OCI-LY1 (cell line): ENCODE measurements around the gene IFRD2.

Source experiments
- H2AFZ ChIP-seq: fragments of 200-600 bp; sonication (generic), shearing (Covaris generic); 2 replicates; pipeline ENCODE4 v1.6.0; 2014; ENCODE audit warnings: antibody characterized with exemption, mild to moderate bottlenecking, low read length
- H3F3A ChIP-seq: fragments of 200-600 bp; sonication (generic), shearing (Covaris generic); 2 replicates; pipeline ENCODE4 v1.6.0; 2014; ENCODE audit warnings: mild to moderate bottlenecking, antibody characterized with exemption, low read length, moderate library complexity; ENCODE audit not compliant: insufficient read depth
- H3K27ac ChIP-seq: fragments of 200-600 bp; sonication (generic); 2 replicates; pipeline ENCODE4 v1.5.1; 2014; ENCODE audit warnings: low read length, mixed run types, mild to moderate bottlenecking, low read depth; ENCODE audit not compliant: poor library complexity, severe bottlenecking
- H3K27me3 ChIP-seq: fragments of 200-600 bp; sonication (generic); 2 replicates; pipeline ENCODE4 v1.6.0; 2014; ENCODE audit warnings: antibody characterized with exemption, mild to moderate bottlenecking, low read length, moderate library complexity; ENCODE audit not compliant: insufficient read depth
- H3K36me3 ChIP-seq: fragments of 200-600 bp; sonication (generic); 2 replicates; pipeline ENCODE4 v1.6.1; 2014; ENCODE audit warnings: mild to moderate bottlenecking, antibody characterized with exemption, low read length, moderate library complexity, mixed read lengths; ENCODE audit not compliant: insufficient read depth
- H3K4me1 ChIP-seq: fragments of 200-600 bp; sonication (generic); 2 replicates; pipeline ENCODE4 v1.5.1; 2014; ENCODE audit warnings: mild to moderate bottlenecking, low read length, moderate library complexity; ENCODE audit not compliant: insufficient read depth, severe bottlenecking
- H3K4me2 ChIP-seq: fragments of 200-600 bp; sonication (generic), shearing (Covaris generic); 2 replicates; pipeline ENCODE4 v1.6.1; 2014; ENCODE audit warnings: low read length
- H3K4me3 ChIP-seq: fragments of 200-600 bp; sonication (generic); 2 replicates; pipeline ENCODE4 v1.5.1; 2014; ENCODE audit warnings: low read length, low read depth, mild to moderate bottlenecking, mixed read lengths; ENCODE audit not compliant: poor library complexity, severe bottlenecking
- H3K79me2 ChIP-seq: fragments of 200-600 bp; shearing (Covaris generic); 2 replicates; pipeline ENCODE4 v1.6.1; 2016; ENCODE audit warnings: mixed run types, low read length, mixed read lengths; ENCODE audit not compliant: insufficient read depth
- H3K9ac ChIP-seq: fragments of 200-600 bp; sonication (generic), shearing (Covaris generic); 2 replicates; pipeline ENCODE4 v1.6.1; 2014; ENCODE audit warnings: mild to moderate bottlenecking, low read length, mixed read lengths
- H3K9me2 ChIP-seq: fragments of 200-600 bp; sonication (generic), shearing (Covaris generic); 2 replicates; pipeline ENCODE4 v1.6.1; 2014; ENCODE audit warnings: low read depth, mild to moderate bottlenecking, low read length, mixed read lengths
- H3K9me3 ChIP-seq: fragments of 200-600 bp; shearing (Covaris generic); 2 replicates; pipeline ENCODE4 v1.6.1; 2014; ENCODE audit warnings: low read length, mixed read lengths
- H4K20me1 ChIP-seq: fragments of 200-600 bp; sonication (generic), shearing (Covaris generic); 2 replicates; pipeline ENCODE4 v1.6.0; 2016; ENCODE audit warnings: mild to moderate bottlenecking, low read length; ENCODE audit not compliant: insufficient read depth
- EZH2 ChIP-seq: fragments of 200-600 bp; sonication (generic), shearing (Covaris generic); IDR thresholded peaks from 2 replicates; pipeline ENCODE4 v1.8.0; 2017; ENCODE audit warnings: borderline replicate concordance, mixed run types, mild to moderate bottlenecking, antibody characterized with exemption, low read length, moderate library complexity, mixed read lengths
- TF ChIP-seq, protein P1 (sequence below): fragments of 200-600 bp; sonication (generic), shearing (Covaris generic); IDR thresholded peaks from 2 replicates; pipeline ENCODE4 v1.5.1; 2017; ENCODE audit warnings: mild to moderate bottlenecking, antibody characterized with exemption, low read length, moderate library complexity, mixed read lengths

The IFRD2 gene

DNA sequence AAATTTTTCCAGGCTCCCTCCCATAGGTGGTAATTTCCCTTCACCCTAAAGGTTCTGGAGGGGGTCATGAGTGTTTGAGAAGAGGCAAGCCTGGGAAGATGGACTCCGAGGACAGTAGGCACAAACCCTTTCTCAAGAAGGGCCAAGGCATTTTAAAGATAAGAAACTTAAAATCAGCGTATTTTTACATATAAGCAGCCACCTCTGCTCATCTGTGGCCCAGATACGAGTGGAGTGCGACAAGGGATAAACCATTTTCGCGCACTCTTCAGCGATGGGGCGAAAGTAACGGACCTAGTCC is 47.9 kb upstream of the IFRD2 start:
- H3K4me3 ChIP-seq: peak overlapping the region; percentile 58
- H3F3A ChIP-seq: 0 out of 2 replicates have a peak, but pooled peaks cover 5% of the 10 kb centered on the region
- H3K4me1 ChIP-seq: peaks cover 52% of the 10 kb centered on the region
- H3K79me2 ChIP-seq: peaks cover 18% of the 10 kb centered on the region
- H3K9ac ChIP-seq: peak overlapping the region; percentile 53; the same call in 1 of the 2 replicates
- peaks cover 4% of the 10 kb centered on the region; the same call in 1 of the 2 replicates for H3K36me3 ChIP-seq
- no peak overlapping the region for H3K27ac ChIP-seq
- no peaks in the 10 kb centered on the region for H4K20me1 ChIP-seq
- H2AFZ ChIP-seq: no peak overlapping the region
- TF ChIP-seq, protein P1, sequence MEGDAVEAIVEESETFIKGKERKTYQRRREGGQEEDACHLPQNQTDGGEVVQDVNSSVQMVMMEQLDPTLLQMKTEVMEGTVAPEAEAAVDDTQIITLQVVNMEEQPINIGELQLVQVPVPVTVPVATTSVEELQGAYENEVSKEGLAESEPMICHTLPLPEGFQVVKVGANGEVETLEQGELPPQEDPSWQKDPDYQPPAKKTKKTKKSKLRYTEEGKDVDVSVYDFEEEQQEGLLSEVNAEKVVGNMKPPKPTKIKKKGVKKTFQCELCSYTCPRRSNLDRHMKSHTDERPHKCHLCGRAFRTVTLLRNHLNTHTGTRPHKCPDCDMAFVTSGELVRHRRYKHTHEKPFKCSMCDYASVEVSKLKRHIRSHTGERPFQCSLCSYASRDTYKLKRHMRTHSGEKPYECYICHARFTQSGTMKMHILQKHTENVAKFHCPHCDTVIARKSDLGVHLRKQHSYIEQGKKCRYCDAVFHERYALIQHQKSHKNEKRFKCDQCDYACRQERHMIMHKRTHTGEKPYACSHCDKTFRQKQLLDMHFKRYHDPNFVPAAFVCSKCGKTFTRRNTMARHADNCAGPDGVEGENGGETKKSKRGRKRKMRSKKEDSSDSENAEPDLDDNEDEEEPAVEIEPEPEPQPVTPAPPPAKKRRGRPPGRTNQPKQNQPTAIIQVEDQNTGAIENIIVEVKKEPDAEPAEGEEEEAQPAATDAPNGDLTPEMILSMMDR: no peak
- no peak for TF ChIP-seq EZH2
- H3K4me2 ChIP-seq: peak overlapping the region; percentile 76
- H3K9me3 ChIP-seq: no peaks in the 10 kb centered on the region
- H3K27me3 ChIP-seq: no peaks in the 10 kb centered on the region
- H3K9me2 ChIP-seq: no peaks in the 10 kb centered on the region

DNA sequence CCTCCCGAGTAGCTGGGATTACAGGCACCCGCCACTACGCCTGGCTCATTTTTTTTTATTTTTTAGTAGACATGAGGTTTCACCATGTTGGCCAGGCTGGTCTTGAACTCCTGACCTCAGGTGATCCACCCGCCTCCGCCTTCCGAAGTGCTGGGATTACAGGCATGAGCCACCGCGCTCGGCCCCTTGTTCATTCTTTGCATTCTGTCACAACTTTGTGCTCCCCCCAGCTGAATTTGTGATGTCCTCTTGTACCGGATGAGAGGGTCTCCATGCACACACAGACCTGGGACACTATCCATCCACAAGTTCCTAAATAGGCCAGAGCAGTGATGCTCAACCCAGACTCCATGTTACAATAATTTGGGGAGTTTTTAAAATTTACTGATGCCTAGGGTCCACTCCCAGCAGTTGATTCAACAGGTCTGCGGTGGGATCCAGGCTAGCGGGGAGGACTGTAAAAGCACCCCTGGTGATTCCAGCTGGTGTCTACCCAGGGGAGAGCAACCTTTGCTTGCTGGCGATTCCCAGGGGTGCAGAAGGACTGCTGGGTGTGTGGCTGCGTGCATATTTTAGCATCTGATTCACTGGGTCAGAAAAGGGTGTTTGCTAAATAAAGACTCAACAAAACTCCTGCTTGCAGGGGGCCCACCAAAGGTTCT is 47.4 kb upstream of the IFRD2 start:
- TF ChIP-seq EZH2: no peak
- TF ChIP-seq, protein P1: no peak
- Histone ChIP-seq H3F3A (0 out of 2 replicates have a peak, but pooled peaks cover 5% of the 10 kb centered on the region), H3K9ac (peak overlapping the region; percentile 53; the same call in 1 of the 2 replicates), H2AFZ (no peak overlapping the region), H3K9me3 (no peaks in the 10 kb centered on the region), H3K27ac (no peak overlapping the region), H3K36me3 (peaks cover 6% of the 10 kb centered on the region; the same call in 1 of the 2 replicates), H4K20me1 (no peaks in the 10 kb centered on the region), H3K4me2 (peak overlapping the region; percentile 76), H3K79me2 (peaks cover 22% of the 10 kb centered on the region), H3K4me1 (peaks cover 57% of the 10 kb centered on the region), H3K9me2 (no peaks in the 10 kb centered on the region), H3K4me3 (peak overlapping the region; percentile 58), H3K27me3 (no peaks in the 10 kb centered on the region)

DNA sequence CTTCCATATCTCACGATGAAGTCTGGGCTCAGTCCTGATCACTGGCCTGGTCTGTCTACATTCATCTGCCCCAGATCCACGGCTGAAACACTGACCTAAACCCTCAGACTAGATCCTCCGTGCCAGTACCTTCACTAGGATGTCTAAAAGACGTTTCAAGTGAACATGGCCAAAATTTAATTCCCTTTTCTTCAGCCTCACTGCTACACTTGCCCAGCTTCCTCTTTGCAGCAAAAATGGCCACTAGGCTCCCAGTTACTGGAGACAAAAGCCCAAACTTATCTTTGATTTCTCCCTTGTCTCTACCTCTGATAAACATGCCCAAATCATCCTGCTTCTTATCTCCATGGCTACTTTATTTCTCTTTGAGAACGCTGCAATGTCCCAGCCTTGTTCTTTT is 46.7 kb upstream of the IFRD2 start:
- peak overlapping the region; percentile 89 for H3K27ac ChIP-seq
- peak overlapping the region; percentile 96; the same call in 1 of the 2 replicates for H3K9ac ChIP-seq
- TF ChIP-seq, protein P1: no peak
- TF ChIP-seq EZH2: no peak
- peaks cover 28% of the 10 kb centered on the region for H3K79me2 ChIP-seq
- H3K27me3 ChIP-seq: no peaks in the 10 kb centered on the region
- peak overlapping the region; percentile 97 for H3K4me2 ChIP-seq
- no peaks in the 10 kb centered on the region for H3K9me3 ChIP-seq
- peak overlapping the region; percentile 88 for H3K4me3 ChIP-seq
- H3K36me3 ChIP-seq: peaks cover 12% of the 10 kb centered on the region; the same call in 1 of the 2 replicates
- H3F3A ChIP-seq: 0 out of 2 replicates have a peak, but pooled peaks cover 5% of the 10 kb centered on the region
- H3K9me2 ChIP-seq: no peaks in the 10 kb centered on the region
- H3K4me1 ChIP-seq: peaks cover 64% of the 10 kb centered on the region
- no peaks in the 10 kb centered on the region for H4K20me1 ChIP-seq
- no peak overlapping the region for H2AFZ ChIP-seq
